ENCODE measurements around the gene RCAN1.
A peak's percentile ranks its signal among the peaks of the same experiment; 100 is the strongest.

The RCAN1 gene

GRCh38 chr21:34648739-34649297 lies 33.9 kb upstream of the RCAN1 start:
- no peak for DNase-seq (ENCODE audit: low read depth)
- no peak overlapping the region for H3K4me3 ChIP-seq (ENCODE audit: low read depth, low read length)
- no peak for TF ChIP-seq MAX (IDR thresholded peaks at IDR 0.05; ENCODE audit: low read depth, low read length)
- TF ChIP-seq CTCF (IDR thresholded peaks at IDR 0.05; ENCODE audit: low read depth, low read length): no peak
- no peak for TF ChIP-seq MYC (IDR thresholded peaks at IDR 0.05; ENCODE audit: low read depth, low read length)
- no peak for TF ChIP-seq POLR2A (IDR thresholded peaks at IDR 0.05; ENCODE audit: extremely low read depth, insufficient read length)

GRCh38 chr21:34647555-34647954 lies 32.6 kb upstream of the RCAN1 start:
- TF ChIP-seq CTCF (IDR thresholded peaks at IDR 0.05; ENCODE audit: low read depth, low read length) (no peak), MYC (IDR thresholded peaks at IDR 0.05; ENCODE audit: low read depth, low read length) (no peak), POLR2A (IDR thresholded peaks at IDR 0.05; ENCODE audit: extremely low read depth, insufficient read length) (no peak), MAX (IDR thresholded peaks at IDR 0.05; ENCODE audit: low read depth, low read length) (no peak)
- DNase-seq (ENCODE audit: low read depth): no peak

GRCh38 chr21:34644825-34645224 lies 29.9 kb upstream of the RCAN1 start:
- no peak overlapping the region for H3K4me3 ChIP-seq (ENCODE audit: low read depth, low read length)
- TF ChIP-seq MYC (IDR thresholded peaks at IDR 0.05; ENCODE audit: low read depth, low read length): no peak
- no peak for TF ChIP-seq CTCF (IDR thresholded peaks at IDR 0.05; ENCODE audit: low read depth, low read length)
- no peak for TF ChIP-seq POLR2A (IDR thresholded peaks at IDR 0.05; ENCODE audit: extremely low read depth, insufficient read length)
- TF ChIP-seq MAX (IDR thresholded peaks at IDR 0.05; ENCODE audit: low read depth, low read length): no peak
- DNase-seq (ENCODE audit: low read depth): no peak

More at GRCh38 chr21:34647555-34647954, 32.6 kb upstream of the RCAN1 start:
- H3K4me3 ChIP-seq (ENCODE audit: low read depth, low read length): no peak overlapping the region

- peak; percentile 39 for DNase-seq (ENCODE audit: low read depth)
- TF ChIP-seq MAX (IDR thresholded peaks at IDR 0.05; ENCODE audit: low read depth, low read length): no peak
- TF ChIP-seq CTCF (IDR thresholded peaks at IDR 0.05; ENCODE audit: low read depth, low read length): no peak
- TF ChIP-seq POLR2A (IDR thresholded peaks at IDR 0.05; ENCODE audit: extremely low read depth, insufficient read length): no peak
- TF ChIP-seq MYC (IDR thresholded peaks at IDR 0.05; ENCODE audit: low read depth, low read length): no peak
These were observed 27.5 kb upstream of the RCAN1 start for GRCh38 chr21:34642211-34643075.

GRCh38 chr21:34640858-34641257 lies 25.9 kb upstream of the RCAN1 start:
- TF ChIP-seq MAX (IDR thresholded peaks at IDR 0.05; ENCODE audit: low read depth, low read length) (no peak), POLR2A (IDR thresholded peaks at IDR 0.05; ENCODE audit: extremely low read depth, insufficient read length) (no peak), MYC (IDR thresholded peaks at IDR 0.05; ENCODE audit: low read depth, low read length) (no peak), CTCF (IDR thresholded peaks at IDR 0.05; ENCODE audit: low read depth, low read length) (no peak)
- DNase-seq (ENCODE audit: low read depth): no peak
- no peak overlapping the region for H3K4me3 ChIP-seq (ENCODE audit: low read depth, low read length)

More at GRCh38 chr21:34642211-34643075, 27.5 kb upstream of the RCAN1 start:
- H3K4me3 ChIP-seq (ENCODE audit: low read depth, low read length): no peak overlapping the region

All from NB4 (cell line).